GM23338 (cell line): Measurements from ENCODE around the gene KRT2.

ENCODE experiments used
- CREB1 ChIP-seq: fragments of 250-450 bp; sonication (Bioruptor Pico); IDR thresholded peaks from 2 replicates; pipeline ENCODE4 v1.5.0; 2020; ENCODE audit warnings: low read depth, mild to moderate bottlenecking, moderate library complexity
- ETS1 ChIP-seq: IDR thresholded peaks from 2 replicates; pipeline ENCODE4 v1.6.1; 2016; ENCODE audit warnings: antibody characterized with exemption
- EZH2 ChIP-seq: fragments of 200-600 bp; sonication (generic); IDR thresholded peaks from one replicate; pipeline ENCODE4 v1.8.0; 2017; ENCODE audit warnings: antibody characterized with exemption, mild to moderate bottlenecking, low read depth; ENCODE audit not compliant: unreplicated experiment
- EZH2phosphoT487 ChIP-seq: fragments of 200-600 bp; sonication (generic); IDR thresholded peaks from one replicate; pipeline ENCODE4 v1.8.1; 2018; ENCODE audit warnings: antibody characterized with exemption; ENCODE audit not compliant: unreplicated experiment
- JUNB ChIP-seq: IDR thresholded peaks from one replicate; pipeline ENCODE4 v1.6.1; 2016; ENCODE audit warnings: antibody characterized with exemption; ENCODE audit not compliant: unreplicated experiment
- NANOG ChIP-seq: IDR thresholded peaks from 2 replicates; pipeline ENCODE4 v1.6.1; 2016; ENCODE audit warnings: antibody characterized with exemption, borderline replicate concordance
- POLR2AphosphoS5 ChIP-seq: IDR thresholded peaks from 2 replicates; pipeline ENCODE4 v1.6.1; 2016; ENCODE audit warnings: antibody characterized with exemption, low read depth
- REST ChIP-seq: IDR thresholded peaks from one replicate; pipeline ENCODE4 v1.6.1; 2018; ENCODE audit warnings: antibody characterized with exemption; ENCODE audit not compliant: unreplicated experiment
- STAT1 ChIP-seq: IDR thresholded peaks from one replicate; pipeline ENCODE4 v1.6.1; 2016; ENCODE audit warnings: antibody characterized with exemption; ENCODE audit not compliant: unreplicated experiment
- ZNF114 ChIP-seq: fragments of 250-450 bp; sonication (Bioruptor Pico); IDR thresholded peaks from 2 replicates; pipeline ENCODE4 v1.5.0; 2020; ENCODE audit warnings: mild to moderate bottlenecking, moderate library complexity
- ZNF331 ChIP-seq: fragments of 250-450 bp; sonication (Bioruptor Pico); IDR thresholded peaks from 2 replicates; pipeline ENCODE4 v1.5.0; 2020; ENCODE audit warnings: low read depth, mild to moderate bottlenecking, moderate library complexity
- ZNF462 ChIP-seq: fragments of 250-450 bp; sonication (Bioruptor Pico); IDR thresholded peaks from 2 replicates; pipeline ENCODE4 v1.5.0; 2020; ENCODE audit warnings: mild to moderate bottlenecking, moderate library complexity
- TF ChIP-seq, protein P1 (sequence below), 2 experiments: fragments of 200-600 bp in 1 of 2; sonication (generic) in 1 of 2; conservative IDR thresholded peaks; 2 replicates each; pipeline versions ENCODE4 v1.5.1 to v1.6.1; 2016 to 2017; ENCODE audit warnings: antibody characterized with exemption in 2 of 2, low read depth in 2 of 2, mild to moderate bottlenecking in 2 of 2, moderate library complexity in 1 of 2

DNA sequence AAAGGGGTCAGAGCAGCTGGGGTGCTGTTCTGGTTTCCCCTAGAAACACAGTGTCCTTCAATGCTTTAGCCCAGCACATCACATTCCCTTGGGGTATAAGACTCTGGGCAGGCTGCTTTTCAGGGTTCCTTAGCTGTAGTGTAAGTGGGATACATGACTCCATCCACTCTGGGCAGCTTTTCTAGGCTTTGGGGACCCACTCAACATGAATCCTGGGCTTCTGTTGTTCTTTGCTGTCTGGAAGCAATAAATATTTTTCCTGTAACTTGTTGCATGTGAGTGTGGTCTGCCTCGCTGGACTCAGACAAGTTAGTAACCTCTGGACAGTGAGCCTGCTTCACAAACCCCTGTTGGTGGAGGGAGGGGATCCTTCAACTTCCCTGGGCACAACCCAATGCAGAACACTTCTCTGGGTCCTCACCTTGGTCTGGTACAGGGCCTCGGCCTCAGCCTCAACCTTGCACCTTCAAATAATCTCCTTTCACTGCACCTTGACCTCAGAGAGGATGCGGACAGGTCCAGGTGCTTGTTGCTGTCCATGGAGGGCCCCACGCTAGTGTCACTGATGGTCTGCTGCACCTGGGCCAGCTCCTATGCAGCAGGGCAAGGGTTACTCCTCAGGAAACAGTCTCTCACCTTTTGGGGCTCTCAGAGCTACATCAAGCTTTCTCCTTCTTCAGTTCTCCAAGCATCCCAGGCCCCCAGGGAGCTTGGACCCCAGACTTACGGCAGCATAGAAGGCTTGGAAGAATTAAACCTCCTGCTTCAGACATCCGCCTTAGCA, 20.1 kb downstream of the KRT2 start:
- TF ChIP-seq, protein P1, sequence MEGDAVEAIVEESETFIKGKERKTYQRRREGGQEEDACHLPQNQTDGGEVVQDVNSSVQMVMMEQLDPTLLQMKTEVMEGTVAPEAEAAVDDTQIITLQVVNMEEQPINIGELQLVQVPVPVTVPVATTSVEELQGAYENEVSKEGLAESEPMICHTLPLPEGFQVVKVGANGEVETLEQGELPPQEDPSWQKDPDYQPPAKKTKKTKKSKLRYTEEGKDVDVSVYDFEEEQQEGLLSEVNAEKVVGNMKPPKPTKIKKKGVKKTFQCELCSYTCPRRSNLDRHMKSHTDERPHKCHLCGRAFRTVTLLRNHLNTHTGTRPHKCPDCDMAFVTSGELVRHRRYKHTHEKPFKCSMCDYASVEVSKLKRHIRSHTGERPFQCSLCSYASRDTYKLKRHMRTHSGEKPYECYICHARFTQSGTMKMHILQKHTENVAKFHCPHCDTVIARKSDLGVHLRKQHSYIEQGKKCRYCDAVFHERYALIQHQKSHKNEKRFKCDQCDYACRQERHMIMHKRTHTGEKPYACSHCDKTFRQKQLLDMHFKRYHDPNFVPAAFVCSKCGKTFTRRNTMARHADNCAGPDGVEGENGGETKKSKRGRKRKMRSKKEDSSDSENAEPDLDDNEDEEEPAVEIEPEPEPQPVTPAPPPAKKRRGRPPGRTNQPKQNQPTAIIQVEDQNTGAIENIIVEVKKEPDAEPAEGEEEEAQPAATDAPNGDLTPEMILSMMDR (conservative IDR thresholded peaks at IDR 0.05; ENCODE audit: low read depth in 2 of 2), result no peak
- TF ChIP-seq POLR2AphosphoS5, result no peak
- no peak for TF ChIP-seq EZH2phosphoT487
- no peak for TF ChIP-seq JUNB
- no peak for TF ChIP-seq EZH2
- no peak for TF ChIP-seq ZNF114 (CRISPR knock-in tag)
- TF ChIP-seq NANOG, result no peak
- TF ChIP-seq REST, result no peak
- TF ChIP-seq ZNF462 (CRISPR knock-in tag), result no peak
- TF ChIP-seq CREB1 (CRISPR knock-in tag), result no peak
- no peak for TF ChIP-seq ZNF331 (CRISPR knock-in tag)
- TF ChIP-seq ETS1, result no peak
- TF ChIP-seq STAT1, result no peak
